HG03066 (cell line): ENCODE measurements around the gene SPNS2.

ENCODE experiments used
- ATAC-seq: cut with Tn5 transposase; IDR thresholded peaks from one replicate; pipeline ENCODE4 v1.9.1; 2021; ENCODE audit warnings: low read depth; ENCODE audit not compliant: unreplicated experiment

SPNS2 gene

GRCh38 chr17:4480929-4481898, 17.5 kb upstream of the SPNS2 start:
- no peak for ATAC-seq

DNA sequence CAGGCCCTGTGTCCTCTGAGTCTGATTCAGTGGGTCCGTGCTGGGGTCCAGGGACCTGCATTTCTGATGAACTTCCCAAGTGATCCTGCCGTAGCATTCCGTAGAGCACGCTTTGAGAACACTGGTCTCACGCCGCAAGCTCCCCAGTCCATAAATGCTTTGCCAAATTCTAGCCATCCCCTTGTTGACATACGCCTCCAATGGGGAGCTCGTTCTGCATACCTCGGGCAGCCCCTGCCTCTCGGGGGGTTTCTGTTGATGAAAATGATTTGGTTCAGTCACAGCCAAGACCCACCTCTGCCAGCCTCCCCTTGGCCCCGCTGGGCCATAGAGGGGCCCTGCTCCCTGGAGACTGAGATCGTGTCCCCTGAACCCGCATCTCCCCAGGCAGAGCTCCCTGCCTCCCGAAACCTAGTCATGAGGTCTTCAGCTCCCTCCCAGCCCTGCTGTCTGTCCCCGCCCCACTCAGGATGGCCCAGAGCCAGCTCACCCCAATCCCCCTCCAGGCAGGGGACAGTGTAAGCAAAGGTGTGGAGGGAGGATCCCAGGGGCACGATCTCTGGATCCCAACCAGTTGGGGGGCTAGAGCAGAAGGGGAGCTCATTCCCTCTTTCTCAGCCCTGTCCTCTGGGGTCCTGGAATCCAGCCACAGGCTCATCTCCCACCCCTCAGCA, 16.2 kb upstream of the SPNS2 start:
- ATAC-seq, result no peak

DNA sequence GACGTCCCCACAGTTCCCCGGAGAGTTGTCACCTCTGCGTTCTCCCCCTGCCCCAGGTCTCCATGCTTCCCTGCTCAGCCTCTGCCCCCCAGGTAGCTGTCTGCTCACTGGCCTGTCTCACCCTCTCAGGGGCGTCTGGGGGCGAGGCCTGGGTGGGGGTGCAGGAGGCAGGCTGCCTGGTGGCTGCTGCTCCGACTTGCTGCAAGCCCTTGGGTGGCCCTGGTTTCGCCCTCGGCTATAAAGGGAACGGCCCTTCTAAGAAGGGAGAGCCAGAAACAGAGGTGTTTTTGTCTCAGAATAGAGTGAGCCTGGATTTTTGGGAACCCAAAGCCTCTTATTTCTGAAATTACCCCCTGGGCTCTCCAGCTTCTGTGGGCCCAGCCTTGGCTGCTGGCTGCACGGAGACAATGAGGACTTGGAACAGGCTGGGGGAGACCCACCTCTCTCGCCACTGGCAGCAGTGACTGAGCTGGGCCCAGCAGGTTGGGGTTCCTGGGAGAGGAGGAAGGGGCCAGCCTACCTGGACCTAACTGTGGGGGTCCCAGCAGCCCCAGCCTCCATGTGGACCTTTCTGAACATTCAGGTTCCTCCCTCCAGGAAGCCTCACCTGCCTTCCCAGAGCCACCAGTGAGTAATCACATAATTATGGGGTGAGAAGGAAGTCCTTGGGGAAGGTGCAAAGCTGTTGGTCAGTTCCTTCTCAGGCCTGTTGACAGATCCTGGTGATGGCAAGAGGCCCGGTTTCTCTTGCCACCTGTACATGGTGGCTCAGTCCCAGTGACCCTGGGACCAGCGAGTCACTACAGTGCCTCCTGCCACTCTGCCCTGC, 15.5 kb upstream of the SPNS2 start:
- ATAC-seq, result no peak

DNA sequence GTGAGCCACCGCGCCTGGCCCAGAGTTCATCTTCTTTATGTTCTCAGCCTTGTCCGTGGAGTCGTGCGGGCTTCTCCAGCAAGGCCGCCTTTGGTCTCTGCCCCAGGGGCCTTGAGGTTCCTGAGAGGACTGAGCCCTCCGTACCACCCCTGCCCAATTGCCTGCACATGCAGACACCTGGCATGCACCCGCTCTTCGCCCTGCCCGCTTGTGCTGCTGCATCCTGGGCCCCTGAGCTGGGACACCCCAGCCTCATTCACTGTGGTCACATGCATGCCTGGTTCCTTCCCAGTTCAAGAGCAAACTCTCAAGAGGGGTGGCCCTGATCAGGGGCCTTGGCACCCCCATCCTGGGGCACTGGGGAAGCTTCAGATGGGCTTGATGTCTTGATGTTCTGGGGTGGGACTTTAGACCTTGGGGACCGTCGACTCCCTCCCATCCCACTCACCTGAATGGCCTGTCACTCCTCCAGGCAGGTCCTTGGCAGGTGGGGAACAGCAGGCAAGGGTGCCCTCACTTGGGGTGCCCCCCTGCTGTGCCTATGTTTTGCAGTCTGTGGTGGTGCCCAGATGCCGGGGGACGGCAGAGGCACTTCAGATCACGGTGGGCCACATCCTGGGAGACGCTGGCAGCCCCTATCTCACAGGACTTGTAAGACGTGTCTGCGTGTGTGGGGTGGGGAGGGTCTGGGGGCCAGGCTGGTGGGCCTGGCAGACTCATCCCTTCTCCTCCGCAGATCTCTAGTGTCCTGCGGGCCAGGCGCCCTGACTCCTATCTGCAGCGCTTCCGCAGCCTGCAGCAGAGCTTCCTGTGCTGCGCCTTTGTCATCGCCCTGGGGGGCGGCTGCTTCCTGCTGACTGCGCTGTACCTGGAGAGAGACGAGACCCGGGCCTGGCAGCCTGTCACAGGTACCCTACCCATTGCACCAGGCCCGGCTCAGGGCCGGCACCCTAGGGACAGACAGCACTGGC, 12.7 kb upstream of the SPNS2 start:
- ATAC-seq, result no peak

DNA sequence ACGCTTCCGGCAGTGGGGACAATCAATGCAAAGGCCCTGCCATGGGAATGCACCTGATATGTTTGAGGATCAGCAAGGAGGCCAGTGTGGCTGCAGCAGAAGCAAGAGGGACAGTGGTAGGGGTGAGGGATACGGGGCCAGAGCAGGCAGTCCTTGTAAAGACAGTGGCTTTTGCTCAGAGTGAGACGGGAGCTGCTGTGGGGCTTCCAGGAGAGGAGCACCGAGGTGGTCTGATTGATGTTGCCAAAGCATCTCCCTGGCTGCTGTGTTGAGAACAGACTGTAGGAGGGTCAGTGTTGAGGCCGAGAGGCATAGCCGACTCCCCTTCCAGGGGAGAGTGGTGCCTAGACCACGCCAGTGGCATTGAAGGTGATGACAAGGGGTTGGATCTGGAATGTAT, 11.4 kb upstream of the SPNS2 start:
- ATAC-seq, result no peak

GRCh38 chr17:4487820-4488716, 10.6 kb upstream of the SPNS2 start:
- no peak for ATAC-seq

GRCh38 chr17:4488989-4489595, 9.6 kb upstream of the SPNS2 start:
- no peak for ATAC-seq

GRCh38 chr17:4490109-4490591, 8.5 kb upstream of the SPNS2 start:
- no peak for ATAC-seq

- no peak for ATAC-seq
Observed at GRCh38 chr17:4490637-4491061, 8.0 kb upstream of the SPNS2 start.

DNA sequence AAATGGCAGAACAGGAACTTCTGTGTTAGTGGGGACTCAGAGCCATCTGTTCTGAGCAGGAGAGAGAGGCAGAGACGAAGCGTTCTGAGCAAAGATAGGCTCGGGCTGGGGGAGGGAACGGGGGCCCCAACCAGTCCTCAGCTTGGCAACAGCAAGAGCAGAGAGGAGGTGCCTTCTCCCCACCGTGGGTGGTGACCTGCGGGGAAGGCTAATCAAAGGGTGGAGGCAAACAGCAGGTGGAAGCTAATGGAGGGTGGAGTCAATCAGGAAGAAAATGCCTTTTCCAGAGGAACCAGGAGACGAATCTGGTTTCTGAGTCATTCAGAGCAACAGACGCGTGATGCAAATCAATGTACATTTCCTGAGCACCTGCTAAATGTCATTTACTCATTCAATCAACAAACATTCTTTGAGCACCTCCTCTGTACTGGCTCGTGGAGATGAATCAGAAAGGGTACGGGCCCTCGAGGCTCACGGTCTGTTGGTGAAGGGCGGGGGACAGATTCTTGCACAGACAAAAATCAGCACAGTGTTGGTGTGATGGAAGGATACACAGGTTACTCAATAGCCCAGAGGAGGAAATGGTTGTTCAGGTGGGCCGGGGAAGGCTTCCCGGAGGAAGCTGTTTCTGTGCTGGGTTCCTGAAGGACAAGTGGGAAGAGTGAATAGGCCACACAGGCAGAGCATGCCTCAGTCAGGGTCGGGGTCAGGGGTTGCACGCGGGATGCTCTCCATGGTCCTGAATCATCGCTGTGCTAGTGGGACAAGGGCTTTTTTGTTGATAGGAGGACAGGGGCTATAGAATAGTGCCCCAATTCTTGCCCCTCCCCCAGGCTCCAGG, 5.7 kb upstream of the SPNS2 start:
- ATAC-seq, result no peak

DNA sequence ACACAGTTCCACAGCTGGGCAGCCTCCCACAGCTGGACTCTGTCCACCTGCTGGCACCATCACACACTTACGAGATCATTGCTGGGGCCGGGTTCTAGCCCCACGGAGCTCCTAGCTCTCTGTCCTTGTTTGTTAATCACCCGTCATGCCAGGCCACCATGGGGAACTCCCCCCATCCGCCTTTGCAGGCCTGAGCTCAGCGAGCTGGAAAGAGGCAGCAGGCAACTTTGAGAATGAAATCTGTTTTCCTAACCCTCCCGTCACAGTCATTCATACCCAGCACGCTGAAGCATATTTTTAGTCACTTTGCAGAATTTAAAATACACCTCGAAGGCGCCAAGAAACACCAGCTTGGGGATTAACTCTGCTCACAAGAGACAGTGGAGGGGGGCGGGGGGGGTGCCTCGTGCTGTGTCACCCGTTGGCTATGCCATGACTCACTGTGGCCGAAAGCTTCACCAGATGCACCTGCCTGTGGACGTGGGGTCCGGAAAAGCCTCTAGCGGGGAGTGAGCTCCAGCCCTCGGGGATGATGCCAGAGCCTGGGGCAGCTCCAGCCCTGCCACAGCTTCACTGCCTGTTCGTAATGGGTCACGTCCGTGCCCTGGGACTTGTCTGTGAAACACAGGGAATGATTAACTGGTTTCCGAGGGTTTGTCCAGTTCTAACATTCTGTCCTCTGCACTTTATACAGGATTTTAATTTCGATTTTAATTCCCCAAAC, 1.4 kb upstream of the SPNS2 start:
- ATAC-seq, result no peak

GRCh38 chr17:4499431-4500190, 930 bp downstream of the SPNS2 start:
- no peak for ATAC-seq

DNA sequence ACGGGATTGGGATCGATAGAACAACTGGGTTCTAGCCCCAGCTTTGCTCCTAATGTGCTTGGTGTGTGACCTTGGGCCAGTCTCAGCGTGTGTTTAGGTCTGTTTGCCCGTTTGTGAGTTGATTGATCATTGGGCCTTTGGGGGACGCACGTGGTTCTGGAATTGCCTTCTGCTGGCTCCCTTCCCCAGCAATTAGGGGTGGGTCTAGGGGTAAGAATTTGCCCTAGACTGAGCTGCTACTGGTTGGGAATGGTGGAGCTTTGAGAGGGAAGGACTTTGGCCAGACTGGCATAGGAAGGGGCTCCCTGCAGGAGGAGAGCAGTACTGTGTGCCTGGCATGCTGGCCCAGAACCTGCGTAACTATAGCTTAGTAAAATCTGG, 1.5 kb downstream of the SPNS2 start:
- ATAC-seq, result no peak

DNA sequence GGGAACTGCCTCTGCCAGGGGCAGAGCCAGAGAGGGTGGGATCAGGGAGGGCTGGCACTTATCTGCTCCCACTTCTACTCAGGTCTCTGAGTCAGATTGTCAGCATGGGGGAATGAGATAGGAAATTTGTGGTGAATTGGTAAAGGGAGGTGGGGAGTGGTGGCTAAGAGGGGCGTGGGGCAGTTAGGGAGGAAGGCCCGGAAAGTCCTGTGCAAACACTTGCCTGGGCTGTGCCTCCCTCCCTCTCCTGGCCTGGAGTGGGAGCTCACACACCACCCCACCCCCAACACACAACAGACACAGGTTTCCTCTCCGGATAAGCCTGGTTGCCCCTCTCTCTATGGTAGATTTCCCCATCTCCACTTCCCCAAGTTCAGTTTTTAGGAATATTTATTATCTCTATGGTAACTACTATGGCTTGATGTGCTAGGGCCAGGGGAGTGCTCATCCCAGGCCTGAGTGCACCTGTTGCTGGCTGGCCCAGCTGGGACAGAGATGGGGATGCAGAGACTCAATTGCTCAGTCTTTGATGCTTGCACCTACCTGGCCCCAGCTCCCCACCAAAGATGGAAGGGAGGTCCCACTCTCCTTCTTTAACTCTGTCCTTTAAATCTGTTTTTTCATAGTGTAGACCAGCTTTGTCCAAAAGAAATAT, 2.7 kb downstream of the SPNS2 start:
- no peak for ATAC-seq

DNA sequence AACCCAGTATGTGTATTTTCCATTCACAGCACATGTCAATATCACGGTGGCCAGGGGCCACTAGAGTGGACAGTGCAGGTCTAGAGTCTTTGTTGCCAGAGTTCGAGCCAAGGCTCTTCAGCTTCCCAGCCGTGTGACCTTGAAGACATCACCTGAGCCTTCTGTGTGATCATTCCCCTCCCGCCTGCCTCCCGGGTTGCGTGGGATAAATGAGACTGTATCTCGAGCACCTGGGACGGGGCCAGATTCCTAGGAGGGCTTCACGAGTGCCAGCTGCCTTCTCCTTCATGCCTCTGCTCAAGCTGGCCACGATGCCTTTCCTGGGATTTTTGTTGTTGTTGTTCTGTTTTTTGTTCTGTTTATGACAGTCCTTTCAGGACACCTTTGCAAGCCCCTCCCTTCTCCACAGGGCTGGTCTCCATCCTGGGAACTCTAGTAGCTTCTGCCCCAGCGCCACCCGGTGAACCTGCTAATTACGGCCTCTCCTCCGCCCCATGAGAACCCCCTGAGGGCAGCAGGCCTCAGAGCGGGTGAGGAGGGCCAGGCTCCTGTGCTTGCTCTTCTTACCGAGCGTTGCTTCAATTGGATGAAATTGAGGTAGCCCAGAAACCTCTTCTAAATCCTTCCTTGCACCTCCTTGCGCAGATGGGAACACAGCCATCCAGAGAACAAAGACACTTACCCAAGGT, 3.9 kb downstream of the SPNS2 start:
- ATAC-seq, result no peak
